Measurements from ENCODE around the gene SEZ6.

Gene SEZ6

DNA sequence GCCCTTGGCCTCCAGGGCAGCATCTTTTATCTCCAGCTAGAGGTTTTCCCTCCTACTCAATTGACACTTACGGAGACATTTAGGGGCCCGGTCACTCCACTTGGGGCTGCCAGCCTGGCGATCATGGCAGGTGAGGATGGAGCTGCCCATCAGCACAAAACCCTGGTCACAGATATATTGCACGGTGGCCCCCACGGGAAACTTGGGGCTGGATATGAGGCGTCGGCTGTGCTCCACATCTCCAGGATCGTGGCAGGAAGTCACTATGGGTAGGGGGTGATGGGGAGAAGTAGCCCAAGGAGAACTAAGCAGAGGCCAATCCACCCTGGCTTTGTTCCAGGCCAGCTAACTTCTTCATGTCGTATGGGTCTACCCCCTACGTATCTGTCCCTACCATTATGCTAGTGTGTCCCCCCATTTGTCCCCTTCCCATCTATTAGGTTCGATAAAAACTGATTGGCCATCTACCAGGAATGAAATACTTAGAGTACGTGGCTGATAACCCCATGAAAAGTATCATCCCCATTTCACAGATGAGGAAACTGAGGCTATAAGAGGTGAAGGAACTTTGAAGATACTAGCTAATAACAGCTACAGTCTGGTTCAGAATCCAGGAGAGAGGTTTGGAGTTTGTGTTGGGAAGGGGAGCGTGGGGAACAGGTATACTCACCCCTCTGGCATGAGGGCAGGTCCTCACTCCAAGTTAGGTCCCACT lies 48.4 kb downstream of the SEZ6 start:
- ATAC-seq (ENCODE audit: low read depth) (no peak), DNase-seq (ENCODE audit: low spot score) (no peak)
- Histone ChIP-seq H3K9me3 (ENCODE audit: severe bottlenecking) (no peaks in the 10 kb centered on the region), H3K27ac (ENCODE audit: poor library complexity, severe bottlenecking) (no peak overlapping the region), H3K4me3 (ENCODE audit: severe bottlenecking) (no peak overlapping the region), H3K27me3 (ENCODE audit: insufficient read depth, poor library complexity, severe bottlenecking) (no peaks in the 10 kb centered on the region), H3K4me1 (ENCODE audit: insufficient read depth, poor library complexity, severe bottlenecking) (no peaks in the 10 kb centered on the region), H3K36me3 (ENCODE audit: low read depth) (no peaks in the 10 kb centered on the region)
- TF ChIP-seq, protein P1, sequence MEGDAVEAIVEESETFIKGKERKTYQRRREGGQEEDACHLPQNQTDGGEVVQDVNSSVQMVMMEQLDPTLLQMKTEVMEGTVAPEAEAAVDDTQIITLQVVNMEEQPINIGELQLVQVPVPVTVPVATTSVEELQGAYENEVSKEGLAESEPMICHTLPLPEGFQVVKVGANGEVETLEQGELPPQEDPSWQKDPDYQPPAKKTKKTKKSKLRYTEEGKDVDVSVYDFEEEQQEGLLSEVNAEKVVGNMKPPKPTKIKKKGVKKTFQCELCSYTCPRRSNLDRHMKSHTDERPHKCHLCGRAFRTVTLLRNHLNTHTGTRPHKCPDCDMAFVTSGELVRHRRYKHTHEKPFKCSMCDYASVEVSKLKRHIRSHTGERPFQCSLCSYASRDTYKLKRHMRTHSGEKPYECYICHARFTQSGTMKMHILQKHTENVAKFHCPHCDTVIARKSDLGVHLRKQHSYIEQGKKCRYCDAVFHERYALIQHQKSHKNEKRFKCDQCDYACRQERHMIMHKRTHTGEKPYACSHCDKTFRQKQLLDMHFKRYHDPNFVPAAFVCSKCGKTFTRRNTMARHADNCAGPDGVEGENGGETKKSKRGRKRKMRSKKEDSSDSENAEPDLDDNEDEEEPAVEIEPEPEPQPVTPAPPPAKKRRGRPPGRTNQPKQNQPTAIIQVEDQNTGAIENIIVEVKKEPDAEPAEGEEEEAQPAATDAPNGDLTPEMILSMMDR (IDR thresholded peaks at IDR 0.05; ENCODE audit: poor library complexity, severe bottlenecking): no peak

DNA sequence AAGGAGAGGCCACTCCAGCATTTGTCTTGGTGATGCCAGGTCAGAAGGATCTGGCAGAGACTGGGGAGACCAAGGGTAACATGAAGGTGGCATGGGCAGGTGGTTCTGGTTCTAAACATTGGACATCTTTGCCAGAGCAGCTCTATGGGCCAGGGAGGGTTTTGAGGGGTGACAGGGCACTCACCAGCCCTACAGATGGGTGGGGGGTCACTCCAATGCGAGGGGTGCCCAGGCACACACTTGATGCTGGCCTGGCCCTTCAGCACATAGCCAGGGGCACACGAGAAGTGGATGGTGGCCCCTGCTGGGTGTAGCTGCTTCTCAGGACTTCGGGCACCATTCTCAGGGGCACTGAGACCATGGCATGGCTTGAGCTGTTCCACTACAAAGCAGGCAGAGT lies 49.0 kb downstream of the SEZ6 start:
- Histone ChIP-seq H3K4me1 (ENCODE audit: insufficient read depth, poor library complexity, severe bottlenecking) (no peaks in the 10 kb centered on the region), H3K27me3 (ENCODE audit: insufficient read depth, poor library complexity, severe bottlenecking) (no peaks in the 10 kb centered on the region), H3K27ac (ENCODE audit: poor library complexity, severe bottlenecking) (no peak overlapping the region), H3K36me3 (ENCODE audit: low read depth) (no peaks in the 10 kb centered on the region), H3K4me3 (ENCODE audit: severe bottlenecking) (no peak overlapping the region), H3K9me3 (ENCODE audit: severe bottlenecking) (no peaks in the 10 kb centered on the region)
- ATAC-seq (ENCODE audit: low read depth) (no peak), DNase-seq (ENCODE audit: low spot score) (no peak)
- TF ChIP-seq, protein P1 (IDR thresholded peaks at IDR 0.05; ENCODE audit: poor library complexity, severe bottlenecking): no peak

DNA sequence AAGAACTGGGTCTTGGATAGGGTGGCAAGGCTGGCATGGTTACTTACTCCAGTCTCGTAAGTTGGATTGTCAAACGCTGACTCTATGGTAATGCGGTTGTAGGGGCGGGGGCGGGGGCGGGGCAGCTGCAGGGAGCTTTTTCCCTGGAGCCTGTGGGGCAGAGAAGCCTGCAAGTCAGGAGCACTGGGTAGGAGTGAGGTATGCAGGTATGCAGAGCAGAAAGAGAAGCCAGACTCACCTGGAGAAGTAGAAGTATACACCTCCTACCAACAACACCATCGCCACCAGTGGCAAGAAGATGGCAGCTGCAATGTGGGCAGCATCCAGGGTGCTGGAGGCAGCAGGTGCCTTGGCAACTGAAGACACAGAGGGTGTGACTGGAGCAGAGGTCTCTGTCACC lies 49.7 kb downstream of the SEZ6 start:
- Histone ChIP-seq H3K27ac (ENCODE audit: poor library complexity, severe bottlenecking) (no peak overlapping the region), H3K9me3 (ENCODE audit: severe bottlenecking) (no peaks in the 10 kb centered on the region), H3K4me3 (ENCODE audit: severe bottlenecking) (no peak overlapping the region), H3K27me3 (ENCODE audit: insufficient read depth, poor library complexity, severe bottlenecking) (no peaks in the 10 kb centered on the region), H3K36me3 (ENCODE audit: low read depth) (no peaks in the 10 kb centered on the region), H3K4me1 (ENCODE audit: insufficient read depth, poor library complexity, severe bottlenecking) (no peaks in the 10 kb centered on the region)
- ATAC-seq (ENCODE audit: low read depth) (no peak), DNase-seq (ENCODE audit: low spot score) (no peak)
- TF ChIP-seq, protein P1 (IDR thresholded peaks at IDR 0.05; ENCODE audit: poor library complexity, severe bottlenecking): no peak

DNA sequence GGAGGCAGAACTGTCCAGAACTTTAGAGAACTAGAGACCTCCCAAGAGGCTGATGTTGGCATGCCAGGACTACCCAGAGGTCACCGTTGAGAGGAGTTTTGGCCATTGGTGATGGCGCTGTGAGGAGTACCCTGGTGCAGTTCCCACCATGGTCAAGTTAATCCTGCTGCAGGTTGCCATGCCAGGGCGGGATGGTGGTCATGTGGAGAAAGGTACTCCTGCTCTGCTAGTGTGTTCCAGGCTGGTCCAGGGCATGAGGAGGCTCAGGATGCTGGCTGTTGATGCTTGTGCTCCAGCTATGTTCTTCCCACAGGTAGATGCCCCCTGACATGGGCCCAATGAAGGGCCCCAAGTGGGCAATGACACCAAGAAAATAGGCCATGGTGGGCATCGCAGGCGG lies 50.4 kb downstream of the SEZ6 start:
- Histone ChIP-seq H3K4me1 (ENCODE audit: insufficient read depth, poor library complexity, severe bottlenecking) (no peaks in the 10 kb centered on the region), H3K36me3 (ENCODE audit: low read depth) (no peaks in the 10 kb centered on the region), H3K9me3 (ENCODE audit: severe bottlenecking) (no peaks in the 10 kb centered on the region), H3K4me3 (ENCODE audit: severe bottlenecking) (no peak overlapping the region), H3K27ac (ENCODE audit: poor library complexity, severe bottlenecking) (no peak overlapping the region), H3K27me3 (ENCODE audit: insufficient read depth, poor library complexity, severe bottlenecking) (no peaks in the 10 kb centered on the region)
- TF ChIP-seq, protein P1 (IDR thresholded peaks at IDR 0.05; ENCODE audit: poor library complexity, severe bottlenecking): no peak
- DNase-seq (ENCODE audit: low spot score): no peak
- ATAC-seq (ENCODE audit: low read depth): no peak

DNA sequence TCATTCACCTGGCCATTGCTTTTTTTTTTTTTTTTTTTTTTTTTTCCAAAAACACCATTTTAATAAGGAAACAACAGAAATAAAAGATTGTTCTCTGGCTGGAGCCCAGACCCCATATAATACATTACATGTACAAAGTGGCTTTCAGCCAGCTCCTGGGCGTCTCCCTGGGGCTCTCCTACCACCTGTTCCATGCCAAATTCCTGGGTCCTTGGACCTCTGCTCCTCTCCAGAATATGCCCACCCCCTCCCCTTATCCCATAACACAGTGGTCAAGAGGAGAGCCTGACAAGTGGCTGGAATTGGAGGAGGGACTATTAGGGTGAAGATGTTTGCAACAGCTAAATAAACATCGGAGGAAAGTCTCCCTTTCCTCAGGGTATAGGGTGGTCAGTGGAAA lies 50.9 kb downstream of the SEZ6 start:
- Histone ChIP-seq H3K4me3 (ENCODE audit: severe bottlenecking) (no peak overlapping the region), H3K27me3 (ENCODE audit: insufficient read depth, poor library complexity, severe bottlenecking) (no peaks in the 10 kb centered on the region), H3K4me1 (ENCODE audit: insufficient read depth, poor library complexity, severe bottlenecking) (no peaks in the 10 kb centered on the region), H3K27ac (ENCODE audit: poor library complexity, severe bottlenecking) (no peak overlapping the region), H3K9me3 (ENCODE audit: severe bottlenecking) (no peaks in the 10 kb centered on the region), H3K36me3 (ENCODE audit: low read depth) (no peaks in the 10 kb centered on the region)
- TF ChIP-seq, protein P1 (IDR thresholded peaks at IDR 0.05; ENCODE audit: poor library complexity, severe bottlenecking): no peak
- DNase-seq (ENCODE audit: low spot score): no peak
- no peak for ATAC-seq (ENCODE audit: low read depth)

Data from RWPE2 (cell line).